Stimulated activated CD8-positive, alpha-beta memory T cell treated with anti-CD3 and anti-CD28 coated beads, Interleukin-7, amount 100 ng/mL, for 4 hours (primary cell): Measurements from ENCODE around the gene OR2Z1.

Experiments
- DNase-seq, 2 donors: peaks; one replicate each; pipeline ENCODE4 v3.0.0-alpha.2; 2020; ENCODE audit warnings: low read depth in 2 of 2

Gene OR2Z1

DNA sequence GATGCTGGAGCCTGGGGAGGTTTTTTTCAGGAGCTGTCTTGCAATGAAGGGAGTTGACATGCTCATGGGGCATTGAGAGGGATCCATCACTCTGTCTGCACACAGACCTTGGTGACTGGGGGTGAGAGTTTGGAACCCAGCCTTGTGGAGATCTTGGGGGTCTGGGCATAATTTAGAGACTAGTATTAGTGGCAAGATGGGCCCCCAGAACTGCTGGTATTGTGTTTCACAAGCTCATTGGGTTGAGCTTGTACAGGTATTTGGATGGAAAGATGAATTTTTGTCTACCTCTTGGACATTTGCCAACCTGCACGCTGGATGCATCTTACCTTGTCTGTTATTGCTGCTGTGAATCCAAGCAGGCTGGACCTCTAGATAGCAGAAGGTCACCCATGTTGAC is at the start of gene OR2Z1:
Gene OR2Z1, plus strand, starts transcription at position 301 of the 400 bp plus-strand sequence. CDS start 9,395 bp downstream, outside the sequence.
- DNase-seq, result no peak

DNA sequence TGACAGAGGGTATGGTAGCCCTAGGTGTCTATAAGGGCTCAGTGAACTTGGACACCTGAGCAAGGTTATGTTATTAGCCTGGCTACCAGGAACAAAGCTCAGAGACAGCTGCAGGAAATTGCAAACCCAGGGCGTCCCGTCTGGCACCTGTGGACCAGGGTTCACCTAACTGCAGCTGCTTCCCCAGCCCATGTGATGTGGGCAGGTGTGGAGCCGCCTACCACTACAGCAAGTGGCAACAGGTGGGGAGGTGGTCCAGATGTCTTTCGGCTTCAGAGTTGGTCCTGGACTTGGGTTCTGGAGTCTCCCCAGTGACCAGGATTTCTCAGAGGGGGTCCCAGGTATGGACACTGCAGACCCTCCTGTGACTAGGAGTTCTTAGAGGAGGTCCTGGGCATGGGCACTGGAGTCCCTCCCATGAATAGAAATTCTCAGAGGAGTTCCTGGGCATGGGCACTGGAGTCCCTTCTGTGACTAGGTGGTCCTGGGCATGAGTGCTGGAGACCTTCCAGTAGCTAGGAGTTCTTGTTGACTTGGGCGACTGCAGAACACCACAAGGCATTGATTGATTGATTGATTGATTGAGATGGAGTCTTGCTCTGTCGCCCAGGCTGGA is 48.0 kb upstream of the OR2Z1 start:
- DNase-seq, result no peak

GRCh38 chr19:8675066-8675465 is 46.4 kb upstream of the OR2Z1 start:
- DNase-seq, result no peak

- DNase-seq, result no peak
Measured at GRCh38 chr19:8678244-8678807, 43.1 kb upstream of the OR2Z1 start.

DNA sequence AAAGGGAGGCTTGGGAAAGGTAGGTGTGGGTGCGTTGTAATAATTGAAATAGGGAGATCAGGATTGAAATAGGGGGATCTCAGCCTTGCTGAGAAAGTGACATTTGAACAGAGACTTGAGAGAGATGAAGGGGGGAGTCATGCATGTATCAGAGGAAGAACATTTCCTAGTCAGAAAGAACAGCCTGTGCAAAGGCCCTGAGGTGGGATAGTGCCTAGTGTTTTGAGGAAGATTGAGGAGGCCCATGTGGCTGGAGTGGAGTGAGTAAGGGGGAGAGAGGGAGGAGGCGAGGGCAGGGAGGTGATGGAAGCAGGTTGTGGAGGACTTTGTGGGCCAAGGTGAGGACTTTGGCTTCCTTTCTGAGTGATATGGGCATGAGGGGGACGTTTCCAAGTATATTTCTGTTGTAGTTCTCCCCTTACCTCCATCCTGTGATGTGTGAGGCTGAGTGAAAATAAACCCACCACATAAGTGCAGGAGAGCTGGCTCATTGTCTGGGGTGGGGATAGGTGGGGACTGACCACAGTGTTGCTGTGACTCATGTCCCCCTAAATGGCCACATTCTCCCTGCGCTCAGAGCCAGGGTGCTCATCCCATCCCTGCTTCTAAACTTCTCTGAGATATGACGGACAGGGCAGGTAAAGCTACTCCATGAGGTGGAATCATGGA is 40.6 kb upstream of the OR2Z1 start:
- no peak for DNase-seq

- DNase-seq, result no peak
Measured at GRCh38 chr19:8681345-8682029, 39.9 kb upstream of the OR2Z1 start.

DNA sequence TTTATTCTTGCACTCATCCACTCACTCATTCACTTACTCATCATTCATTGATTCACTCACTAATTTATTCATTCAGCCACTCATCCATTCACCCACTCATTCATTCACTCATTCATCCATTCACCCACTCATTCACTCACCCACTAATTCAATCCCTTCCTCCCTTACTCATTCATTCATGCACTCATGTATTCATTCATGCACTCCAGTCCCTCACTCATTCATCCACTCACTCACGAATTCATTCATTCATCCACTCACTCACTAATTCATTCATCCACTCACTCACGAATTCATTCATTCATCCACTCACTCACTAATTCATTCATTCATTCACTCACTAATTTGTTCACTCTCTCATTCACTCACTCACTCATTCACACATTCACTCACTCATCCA is 39.0 kb upstream of the OR2Z1 start:
- DNase-seq, result no peak

DNA sequence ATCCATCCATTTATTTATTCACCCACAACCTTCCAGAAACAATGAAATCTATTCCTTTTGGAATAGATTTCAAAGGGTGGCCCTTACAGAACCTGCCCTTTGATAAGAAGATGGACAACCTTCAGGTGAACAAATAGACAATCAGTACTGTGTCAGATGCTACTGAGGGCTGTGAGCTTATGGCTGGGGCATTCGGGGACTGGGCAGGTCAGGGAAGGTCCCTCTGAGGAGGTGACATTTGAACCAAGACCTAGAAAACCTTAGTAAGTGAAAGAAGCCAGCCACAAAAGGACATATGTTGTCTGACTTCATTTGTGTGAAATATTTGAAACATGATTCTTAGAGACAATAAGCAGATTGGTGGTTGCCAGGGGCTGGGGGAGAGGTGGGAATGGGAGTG is 38.5 kb upstream of the OR2Z1 start:
- no peak for DNase-seq

DNA sequence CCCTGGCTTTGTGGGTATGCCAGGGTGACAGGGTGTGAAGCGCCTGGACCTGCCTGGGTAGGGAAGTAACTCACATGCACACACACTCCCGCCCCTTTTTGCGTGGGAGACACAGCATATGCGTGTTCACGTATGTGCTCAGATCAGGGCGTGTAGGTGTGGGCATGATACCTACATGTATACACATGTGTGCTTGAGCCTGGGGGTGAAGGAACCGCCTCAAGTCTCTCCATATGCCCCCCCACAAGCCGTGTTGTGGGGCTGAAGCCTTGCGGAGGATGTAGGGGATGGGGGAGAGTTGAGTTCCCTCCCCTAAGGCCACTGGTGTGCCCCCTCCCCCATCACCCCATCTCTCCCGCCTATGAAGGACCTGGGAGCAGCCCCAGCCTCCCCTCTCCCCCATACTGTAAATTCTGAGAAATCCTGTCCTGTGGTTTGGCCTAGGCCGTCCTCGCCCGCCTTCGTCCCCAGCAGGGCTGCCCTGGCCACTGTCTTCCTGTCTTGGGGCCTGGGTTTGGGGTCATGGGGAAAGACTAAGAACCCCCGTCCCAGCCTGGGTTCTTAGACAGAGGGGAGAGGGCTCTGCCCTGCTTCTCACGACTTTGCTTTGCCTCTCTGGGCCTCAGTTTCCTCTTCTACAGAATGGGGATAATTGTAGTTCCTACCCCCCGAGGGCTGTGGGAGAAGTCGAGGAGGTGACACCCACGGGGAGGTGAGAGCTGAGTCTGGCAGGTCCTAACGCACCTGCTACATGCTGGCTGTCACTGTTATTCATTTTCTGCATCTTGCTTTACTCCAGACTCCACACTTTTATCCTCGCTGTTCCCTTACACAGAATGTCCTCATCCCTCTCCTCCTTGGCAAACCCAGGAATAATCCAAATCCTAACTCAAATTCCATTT is 37.2 kb upstream of the OR2Z1 start:
- no peak for DNase-seq

DNA sequence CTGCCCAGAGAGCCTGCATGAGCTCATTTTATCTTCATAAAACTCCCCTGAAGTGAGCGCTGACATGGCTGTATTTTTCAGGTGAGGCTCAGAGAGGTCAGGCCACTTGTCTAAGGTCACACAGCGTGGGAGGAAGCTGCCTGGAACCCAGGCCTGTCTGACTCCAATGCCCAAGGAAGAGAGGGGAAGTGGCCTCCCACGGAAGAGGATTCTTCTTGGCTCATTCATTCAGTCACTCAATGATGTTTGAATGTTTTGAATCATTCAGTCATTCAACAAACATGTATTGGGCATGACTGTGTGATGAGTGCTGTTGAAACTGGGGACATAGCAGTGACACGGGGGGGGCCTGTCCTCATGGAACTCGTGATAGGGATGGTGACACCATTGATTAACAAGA is 34.9 kb upstream of the OR2Z1 start:
- DNase-seq, result no peak

DNA sequence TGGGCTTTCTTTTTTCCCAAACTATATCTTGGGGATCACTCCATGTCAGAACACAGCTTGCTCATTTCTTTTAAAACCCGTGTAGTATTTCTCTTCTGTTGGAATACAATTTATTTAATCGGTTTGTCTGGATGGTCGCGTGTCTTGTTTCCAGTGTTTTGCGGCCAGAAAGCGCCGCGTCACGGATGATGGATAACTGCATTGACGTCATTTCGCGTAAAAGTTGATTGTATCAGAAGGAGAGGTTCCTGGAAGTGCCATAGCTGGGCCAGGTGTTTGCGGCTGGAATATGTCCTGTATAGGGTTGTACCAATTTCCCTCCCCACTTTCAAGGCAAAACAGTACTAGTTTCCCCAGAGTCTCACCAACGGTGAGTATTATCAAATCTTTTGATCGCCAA is 32.5 kb upstream of the OR2Z1 start:
- DNase-seq, result no peak

DNA sequence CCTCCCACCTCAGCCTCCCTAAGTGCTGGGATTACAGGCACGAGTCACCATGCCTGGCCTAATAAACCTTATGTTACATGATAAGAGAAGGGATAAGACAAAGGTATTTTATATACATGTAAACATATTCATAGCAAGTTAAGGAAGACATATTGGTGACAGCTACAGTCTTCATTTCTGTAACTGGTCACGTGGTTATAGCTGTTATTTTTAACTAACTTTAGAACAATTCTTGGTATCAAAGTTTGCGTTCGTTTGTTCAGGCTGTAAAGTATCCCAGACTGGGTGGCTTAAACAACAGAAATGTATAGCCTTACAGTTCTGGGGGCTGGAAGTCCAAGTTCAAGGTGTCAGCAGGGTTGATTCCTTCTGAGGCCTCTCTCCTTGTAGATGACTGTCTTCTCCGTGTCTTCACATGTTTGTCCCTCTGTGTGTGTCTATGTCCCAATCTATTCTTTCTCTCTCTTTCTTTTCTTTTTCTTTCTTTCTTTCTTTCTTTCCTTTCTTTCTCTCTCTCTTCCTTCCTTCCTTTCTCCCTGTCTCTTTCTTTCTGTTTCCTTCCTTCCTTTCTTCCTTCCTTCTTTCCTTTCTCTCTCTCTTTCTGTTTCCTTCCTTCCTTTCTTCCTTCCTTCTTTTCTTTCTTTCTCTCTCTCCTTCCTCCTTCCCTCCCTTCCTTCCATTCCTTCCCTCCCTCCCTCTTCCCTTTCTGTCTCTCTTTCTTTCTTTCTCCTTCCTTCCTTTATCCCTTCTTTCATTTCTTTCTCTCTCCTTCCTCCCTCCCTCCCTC is 30.5 kb upstream of the OR2Z1 start:
- DNase-seq, result no peak

GRCh38 chr19:8695501-8695900 is 25.9 kb upstream of the OR2Z1 start:
- no peak for DNase-seq

DNA sequence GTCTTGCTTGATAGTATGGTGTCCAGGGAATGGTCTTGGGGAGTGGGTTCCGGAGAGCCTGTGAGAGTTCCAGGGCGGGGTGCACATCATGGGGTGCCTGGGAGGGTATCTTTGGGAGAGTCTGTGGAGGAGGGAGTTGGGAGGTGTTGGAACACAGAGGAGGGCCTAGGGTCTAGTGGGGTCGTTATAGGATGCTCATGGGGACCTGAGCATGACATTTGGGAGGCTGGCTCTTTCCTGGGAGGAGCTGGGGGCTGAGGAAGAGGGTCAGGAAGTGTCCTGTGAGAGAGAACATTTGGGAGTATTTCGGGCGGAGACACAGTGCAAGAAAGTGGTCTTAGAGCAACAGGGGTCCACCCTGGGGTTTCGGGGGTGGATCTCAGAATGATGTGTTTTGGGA is 25.5 kb upstream of the OR2Z1 start:
- DNase-seq, result no peak

DNA sequence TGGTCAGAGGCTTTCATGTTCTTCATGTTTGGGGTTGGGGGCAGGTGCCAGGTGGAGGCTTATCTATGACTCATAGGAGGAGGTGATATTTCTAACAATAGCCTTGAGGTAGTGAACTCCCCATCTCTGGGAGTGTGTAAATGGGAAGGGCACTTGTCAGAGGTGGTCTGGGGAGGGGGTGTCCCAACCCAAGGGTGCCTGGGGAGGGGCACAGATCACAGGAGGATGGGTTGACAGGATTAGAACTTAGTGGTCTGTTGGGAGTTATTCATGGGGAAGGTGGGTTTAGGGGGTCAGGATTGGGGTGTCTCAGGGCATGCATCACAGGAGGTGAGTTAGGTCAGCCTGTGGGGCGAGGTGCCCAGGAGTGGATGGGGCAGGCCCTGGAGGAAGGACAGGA is 24.4 kb upstream of the OR2Z1 start:
- peak in 1 of 2 donors; percentile 27 for DNase-seq

DNA sequence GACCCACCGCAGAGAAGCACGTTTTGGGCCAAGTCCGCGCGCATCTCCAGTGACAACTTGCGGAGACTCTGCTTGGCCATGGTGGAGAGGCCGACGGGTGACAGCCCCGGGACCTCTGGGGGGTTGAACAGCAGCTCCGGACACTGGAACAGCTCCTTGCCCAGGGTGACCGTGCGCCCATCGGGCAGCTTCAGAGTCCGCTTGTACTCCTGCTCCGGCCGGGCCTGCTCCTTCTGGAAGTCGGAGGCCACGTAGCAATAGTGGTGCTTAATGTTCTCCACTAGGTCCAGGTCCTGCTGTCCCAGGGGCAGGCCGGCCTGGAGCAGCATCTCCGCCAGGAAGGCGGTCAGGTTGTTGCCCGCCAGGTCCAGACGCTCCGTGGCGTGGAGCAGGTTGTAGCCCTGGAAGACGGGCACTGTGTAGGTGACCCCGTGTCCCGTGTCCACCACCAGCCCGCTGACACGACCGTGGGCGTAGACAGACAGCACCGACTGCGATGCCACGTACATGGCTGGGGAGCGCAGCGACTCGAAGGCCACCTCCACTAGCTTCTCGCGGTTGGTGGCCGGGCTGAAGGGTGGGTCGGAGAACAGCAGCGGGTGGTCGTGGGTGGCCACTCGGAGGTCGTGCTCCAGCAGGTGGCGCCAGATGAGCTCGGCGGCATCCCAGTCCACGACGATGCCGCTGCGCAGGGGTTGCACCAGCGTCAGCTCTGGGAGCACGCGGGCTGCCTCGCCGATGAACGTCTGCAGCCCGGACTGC is 23.6 kb upstream of the OR2Z1 start:
- DNase-seq, result no peak

DNA sequence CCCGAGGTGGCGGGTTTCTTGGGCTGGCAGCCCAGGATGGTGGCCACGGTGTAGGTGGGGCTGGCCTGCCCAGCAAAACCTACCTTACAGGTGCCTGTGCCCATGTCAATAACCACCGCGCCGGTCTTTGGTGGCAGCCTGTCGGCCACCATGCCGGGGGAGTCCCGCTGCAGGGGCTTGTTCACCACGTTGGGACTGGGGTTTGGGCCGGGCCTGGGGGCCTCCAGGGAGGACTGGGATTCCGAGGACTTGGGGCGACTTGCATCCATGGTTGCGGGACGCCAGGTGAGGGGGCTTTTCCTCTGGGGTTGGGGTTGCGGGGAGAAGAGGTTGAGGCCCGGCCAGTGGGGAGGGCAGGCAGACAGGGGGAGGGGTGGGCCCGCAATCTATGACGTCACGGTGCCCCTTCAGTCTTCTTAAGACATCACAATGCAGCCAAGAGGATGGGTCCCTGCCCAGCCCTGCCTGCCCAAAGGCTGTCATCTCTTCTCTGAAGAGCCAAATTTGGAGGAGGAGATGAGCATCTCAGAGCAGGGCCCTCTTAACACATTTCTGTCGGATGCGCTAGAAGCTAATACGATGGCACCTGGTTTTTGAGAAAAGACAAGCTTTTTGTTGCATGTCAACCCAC is 22.9 kb upstream of the OR2Z1 start, which contains the start of gene ACTL9:
Gene ACTL9, minus strand, starts transcription at position 363 of the 631 bp plus-strand sequence. Its CDS starts 94 bp downstream, at position 269.
- no peak for DNase-seq

DNA sequence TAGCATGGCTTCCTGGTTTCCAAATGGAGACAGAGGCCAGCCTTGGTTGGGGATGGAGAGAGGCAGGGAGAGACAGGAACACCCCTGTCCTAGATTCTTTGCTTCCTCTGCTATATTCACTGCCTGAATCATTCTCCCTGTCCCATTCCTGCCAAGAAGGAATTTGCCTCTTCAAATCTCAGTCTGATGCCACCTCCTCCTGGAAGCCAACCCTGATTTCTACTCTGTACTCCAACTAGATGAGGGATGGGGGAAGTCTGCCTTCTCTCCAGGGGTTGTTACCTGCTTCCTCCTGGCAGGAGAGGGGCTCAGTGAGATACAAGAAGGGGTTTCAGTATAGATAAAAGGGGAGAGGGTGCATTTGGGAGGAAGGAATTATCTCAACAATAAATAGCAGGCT is 21.5 kb upstream of the OR2Z1 start:
- no peak for DNase-seq

DNA sequence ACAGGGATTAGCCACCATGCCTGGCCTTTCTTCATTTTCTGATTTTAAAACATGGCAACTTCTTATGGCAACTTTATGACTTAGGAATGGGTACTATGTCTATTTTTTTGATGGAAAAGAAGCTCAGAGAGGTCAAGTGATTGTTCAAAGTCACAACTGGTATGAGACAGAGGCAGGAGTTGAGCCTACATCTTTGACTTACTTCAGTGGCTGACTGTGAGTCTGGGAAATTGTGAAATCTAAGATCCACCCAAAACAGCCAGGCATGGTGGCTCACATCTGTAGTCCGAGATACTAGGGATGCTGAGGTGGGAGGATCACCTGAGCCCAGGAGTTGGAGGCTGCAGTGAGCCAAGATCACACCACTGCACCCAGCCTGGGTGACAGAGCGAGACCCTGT is 20.5 kb upstream of the OR2Z1 start:
- no peak for DNase-seq

- DNase-seq, result peak; percentile 36 to 50
Measured at GRCh38 chr19:8702350-8702749, 19.1 kb upstream of the OR2Z1 start.
